BLaER1 treated with 17β-estradiol and CSF1 and Interleukin-3, amounts not matched to agents 10 nM and 100 nM (cell line): ENCODE data around the gene C6orf132.

Experiments
- H3K27ac ChIP-seq, 11 experiments: shearing (Covaris generic); formaldehyde crosslinking; 2 replicates each; pipeline ENCODE4 v1.8.1; 2022
- H3K27me3 ChIP-seq, 11 experiments: shearing (Covaris generic); formaldehyde crosslinking; 2 replicates each; pipeline ENCODE4 v1.8.1; 2022
- H3K36me3 ChIP-seq, 11 experiments: shearing (Covaris generic); formaldehyde crosslinking; 2 replicates each; pipeline ENCODE4 v1.8.1; 2022
- H3K4me1 ChIP-seq, 10 experiments: shearing (Covaris generic); formaldehyde crosslinking; 2 replicates each; pipeline ENCODE4 v1.8.1; 2022
- H3K4me2 ChIP-seq, 11 experiments: shearing (Covaris generic); formaldehyde crosslinking; 2 replicates each; pipeline ENCODE4 v1.8.1; 2022
- H3K4me3 ChIP-seq, 10 experiments: shearing (Covaris generic); formaldehyde crosslinking; 2 replicates each; pipeline ENCODE4 v1.8.1; 2022
- H3K9ac ChIP-seq, 11 experiments: shearing (Covaris generic); formaldehyde crosslinking; 2 replicates each; pipeline ENCODE4 v1.8.1; 2022
- H3K9me3 ChIP-seq, 11 experiments: shearing (Covaris generic); formaldehyde crosslinking; replicated peaks in 1 of 11; 2 replicates each; pipeline ENCODE4 v1.8.1; 2022
- H4K20me1 ChIP-seq, 11 experiments: shearing (Covaris generic); formaldehyde crosslinking; 2 replicates each; pipeline ENCODE4 v1.8.1; 2022
- Cebpa-rat ChIP-seq, 11 experiments: shearing (Covaris generic); IDR thresholded peaks; 2 replicates each; pipeline ENCODE4 v1.8.1; 2022

Gene C6orf132

GRCh38 chr6:42142118-42142835 is at the start of gene C6orf132:
Gene C6orf132 (minus strand): TSS chr6:42142620. CDS start chr6:42142444, 176 bp downstream.
- Histone ChIP-seq H3K4me2 (peak within 1 kb of the TSS; percentile 47 to 93 (median 69)), H4K20me1 (peaks cover 0 to 16% (median 0%) of the 10 kb centered on the region in 11 experiments; a peak in 3 of 22 replicates), H3K27me3 (peaks cover 37 to 53% (median 46%) of the 10 kb centered on the region in 11 experiments), H3K36me3 (no peaks in the 10 kb centered on the region), H3K9me3 (no peaks in the 10 kb centered on the region), H3K9ac (peak within 1 kb of the TSS in 5 of 11 experiments; percentile 8 to 69 (median 41); a peak in 5 of 22 replicates), H3K4me1 (peaks cover 19 to 24% (median 21%) of the 10 kb centered on the region in 10 experiments; a peak in 18 of 20 replicates), H3K4me3 (peak within 1 kb of the TSS; percentile 11 to 62 (median 48); a peak in 19 of 20 replicates), H3K27ac (no peak within 1 kb of the TSS)
- TF ChIP-seq Cebpa-rat (IDR thresholded peaks at IDR 0.05), result no peak

GRCh38 chr6:42190554-42191183 is 48.2 kb upstream of the C6orf132 start:
- H4K20me1 ChIP-seq, result no peaks in the 10 kb centered on the region
- TF ChIP-seq Cebpa-rat (IDR thresholded peaks at IDR 0.05), result no peak
- peaks cover 0 to 4% (median 3%) of the 10 kb centered on the region in 10 experiments; a peak in 8 of 20 replicates for H3K4me1 ChIP-seq
- no peak overlapping the region for H3K4me2 ChIP-seq
- no peak overlapping the region for H3K27ac ChIP-seq
- no peaks in the 10 kb centered on the region for H3K27me3 ChIP-seq
- no peak overlapping the region for H3K9ac ChIP-seq
- H3K9me3 ChIP-seq, result no peaks in the 10 kb centered on the region
- H3K4me3 ChIP-seq, result no peak overlapping the region
- H3K36me3 ChIP-seq, result no peaks in the 10 kb centered on the region; a peak in 1 of 22 replicates

- H3K27ac ChIP-seq, result no peak overlapping the region
- no peak overlapping the region for H3K9ac ChIP-seq
- no peaks in the 10 kb centered on the region for H3K9me3 ChIP-seq
- H3K4me3 ChIP-seq, result no peak overlapping the region
- no peaks in the 10 kb centered on the region for H3K4me1 ChIP-seq
- H4K20me1 ChIP-seq, result no peaks in the 10 kb centered on the region
- H3K27me3 ChIP-seq, result no peaks in the 10 kb centered on the region
- no peak for TF ChIP-seq Cebpa-rat (IDR thresholded peaks at IDR 0.05)
- H3K4me2 ChIP-seq, result no peak overlapping the region
- H3K36me3 ChIP-seq, result no peaks in the 10 kb centered on the region; a peak in 1 of 22 replicates
Measured at GRCh38 chr6:42188406-42188805, 46.0 kb upstream of the C6orf132 start.

- H3K9me3 ChIP-seq, result no peaks in the 10 kb centered on the region
- H3K4me2 ChIP-seq, result no peak overlapping the region
- no peaks in the 10 kb centered on the region; a peak in 1 of 20 replicates for H3K4me1 ChIP-seq
- H3K9ac ChIP-seq, result no peak overlapping the region
- H3K4me3 ChIP-seq, result no peak overlapping the region
- no peak overlapping the region for H3K27ac ChIP-seq
- H3K36me3 ChIP-seq, result no peaks in the 10 kb centered on the region; a peak in 1 of 22 replicates
- TF ChIP-seq Cebpa-rat (IDR thresholded peaks at IDR 0.05), result no peak
- no peaks in the 10 kb centered on the region for H3K27me3 ChIP-seq
- no peaks in the 10 kb centered on the region for H4K20me1 ChIP-seq
Measured at GRCh38 chr6:42185597-42185996, 43.2 kb upstream of the C6orf132 start.

DNA sequence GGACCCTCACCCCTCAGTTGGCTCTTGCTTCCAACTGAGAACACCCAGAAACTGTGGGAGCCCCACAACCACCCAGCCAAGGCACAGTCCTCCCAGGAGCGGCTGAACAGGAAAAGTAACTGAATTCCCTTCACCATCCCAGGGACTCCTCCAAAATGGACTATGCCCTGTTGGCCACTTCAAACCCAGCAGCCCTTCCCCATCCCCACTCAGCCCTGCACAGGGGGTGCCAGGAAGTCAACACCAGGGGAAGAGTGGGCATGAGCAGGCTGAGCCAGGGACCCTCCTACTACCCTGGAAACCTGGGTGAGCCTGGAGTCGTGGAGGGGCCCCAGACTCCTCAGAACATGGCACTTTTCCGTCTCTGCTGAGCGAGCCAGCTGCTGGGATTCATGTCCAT is 42.1 kb upstream of the C6orf132 start:
- Histone ChIP-seq H4K20me1 (no peaks in the 10 kb centered on the region), H3K4me2 (no peak overlapping the region), H3K27me3 (no peaks in the 10 kb centered on the region), H3K36me3 (no peaks in the 10 kb centered on the region; a peak in 1 of 22 replicates), H3K9ac (no peak overlapping the region), H3K4me1 (no peaks in the 10 kb centered on the region; a peak in 1 of 20 replicates), H3K4me3 (no peak overlapping the region), H3K9me3 (no peaks in the 10 kb centered on the region), H3K27ac (no peak overlapping the region)
- no peak for TF ChIP-seq Cebpa-rat (IDR thresholded peaks at IDR 0.05)

- Histone ChIP-seq H3K27ac (no peak overlapping the region), H3K9me3 (no peaks in the 10 kb centered on the region), H3K27me3 (no peaks in the 10 kb centered on the region), H3K4me2 (no peak overlapping the region), H3K9ac (no peak overlapping the region), H3K4me3 (no peak overlapping the region), H3K36me3 (no peaks in the 10 kb centered on the region), H4K20me1 (no peaks in the 10 kb centered on the region), H3K4me1 (peaks cover 0 to 12% (median 2%) of the 10 kb centered on the region in 10 experiments; a peak in 6 of 20 replicates)
- TF ChIP-seq Cebpa-rat (IDR thresholded peaks at IDR 0.05), result no peak
Measured at GRCh38 chr6:42182101-42182500, 39.7 kb upstream of the C6orf132 start.

DNA sequence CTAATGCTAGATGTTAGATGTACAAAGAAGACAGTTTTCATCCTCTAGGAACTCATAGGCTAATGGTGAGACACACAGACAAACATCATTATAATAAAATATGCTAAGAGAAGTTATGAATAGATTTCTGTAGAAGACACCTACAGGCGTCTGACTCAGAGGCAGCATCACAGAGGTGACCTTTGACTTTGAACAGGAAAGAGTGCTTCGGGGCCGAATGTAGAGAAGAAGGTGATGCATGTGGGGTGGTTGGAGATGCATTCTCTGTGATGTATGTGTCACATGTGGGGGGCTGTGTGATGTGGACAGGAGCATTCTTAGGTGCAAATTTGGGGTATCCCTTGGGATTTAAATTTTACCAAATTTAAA is 37.5 kb upstream of the C6orf132 start:
- Histone ChIP-seq H3K27me3 (no peaks in the 10 kb centered on the region), H3K4me2 (no peak overlapping the region), H3K4me3 (no peak overlapping the region), H3K27ac (no peak overlapping the region), H3K9ac (no peak overlapping the region), H3K36me3 (no peaks in the 10 kb centered on the region), H3K9me3 (no peaks in the 10 kb centered on the region), H4K20me1 (no peaks in the 10 kb centered on the region), H3K4me1 (peaks cover 0 to 12% (median 2%) of the 10 kb centered on the region in 10 experiments; a peak in 6 of 20 replicates)
- TF ChIP-seq Cebpa-rat (IDR thresholded peaks at IDR 0.05), result no peak

DNA sequence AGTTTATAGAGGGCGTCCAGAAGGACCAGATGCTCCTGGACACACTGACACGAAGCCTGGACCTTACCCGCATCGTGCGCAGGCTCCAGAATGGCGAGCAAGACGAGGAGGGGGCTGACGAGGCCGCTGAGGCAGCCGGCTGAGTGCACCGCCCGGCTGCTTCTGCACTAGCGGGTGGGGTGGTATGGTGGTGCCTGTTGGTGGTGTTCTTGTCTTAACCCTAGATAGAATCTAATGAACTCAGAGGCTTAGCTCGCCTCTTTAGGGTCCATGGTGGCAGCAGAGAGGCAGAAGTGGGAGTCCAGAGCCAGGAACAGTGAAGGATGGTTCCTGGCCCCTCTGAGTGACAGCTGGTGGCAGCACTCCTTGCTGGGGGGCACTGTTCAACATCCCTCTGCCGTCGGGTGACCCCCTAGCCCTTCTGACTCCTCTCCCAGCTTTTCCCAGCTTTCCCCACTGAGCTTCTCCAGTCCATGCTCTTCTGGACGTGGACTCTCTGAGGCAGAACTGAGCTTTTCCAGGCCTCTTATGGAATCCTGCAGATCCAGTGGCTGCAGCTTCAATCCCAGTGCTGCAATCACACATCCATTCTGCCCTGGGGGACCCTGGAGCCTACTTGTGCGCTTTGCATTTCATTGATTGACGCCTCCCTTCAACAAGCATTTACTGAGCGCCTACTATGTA is 37.0 kb upstream of the C6orf132 start:
- H4K20me1 ChIP-seq, result no peaks in the 10 kb centered on the region
- no peak overlapping the region for H3K9ac ChIP-seq
- H3K27ac ChIP-seq, result no peak overlapping the region
- no peak overlapping the region for H3K4me3 ChIP-seq
- no peak overlapping the region for H3K4me2 ChIP-seq
- H3K9me3 ChIP-seq, result no peaks in the 10 kb centered on the region
- peaks cover 0 to 12% (median 2%) of the 10 kb centered on the region in 10 experiments; a peak in 6 of 20 replicates for H3K4me1 ChIP-seq
- TF ChIP-seq Cebpa-rat (IDR thresholded peaks at IDR 0.05), result no peak
- H3K27me3 ChIP-seq, result no peaks in the 10 kb centered on the region
- H3K36me3 ChIP-seq, result no peaks in the 10 kb centered on the region
